Uterus (tissue), 4 donors: ENCODE data around the gene SPATS1. TPM values are rescaled to one million over a fixed set of nuclear protein-coding genes. Genes with fewer than 3 reads are reported as not detected.
"Not testable (repeated sequence)": the region's sequence is repeated elsewhere in the genome, so short reads cannot be mapped to it uniquely, and the experiment has no call there.

Source experiments
- DNase-seq, 2 donors: peaks; one replicate each; pipeline ENCODE4 v3.0.0-alpha.2; 2019 to 2020
- H3K27ac ChIP-seq, 2 donors: fragments of 200-600 bp; sonication (generic); 1 replicate in 1 of 2; 2 replicates in 1 of 2; pipeline ENCODE4 v1.5.1; 2016 to 2018
- H3K27me3 ChIP-seq, 2 donors: fragments of 200-600 bp; sonication (generic); one replicate each; pipeline ENCODE4 v1.5.1; 2018 to 2019; ENCODE audit warnings: control low read depth in 1 of 2
- H3K36me3 ChIP-seq, 2 donors: fragments of 200-600 bp; sonication (generic); one replicate each; pipeline ENCODE4 v1.5.1; 2019; ENCODE audit warnings: control low read depth in 1 of 2
- H3K4me1 ChIP-seq, 2 donors: fragments of 200-600 bp; sonication (generic); one replicate each; pipeline ENCODE4 v1.5.1; 2018 to 2019; ENCODE audit warnings: control low read depth in 1 of 2
- H3K4me3 ChIP-seq, 2 donors: fragments of 200-600 bp; sonication (generic); 1 replicate in 1 of 2; 2 replicates in 1 of 2; pipeline ENCODE4 v1.5.1; 2018 to 2019; ENCODE audit warnings: mild to moderate bottlenecking in 1 of 2
- H3K9me3 ChIP-seq, 2 donors: fragments of 200-600 bp; sonication (generic); one replicate each; pipeline ENCODE4 v1.5.1; 2019; ENCODE audit warnings: control low read depth in 1 of 2
- POLR2A ChIP-seq, 2 donors: fragments of 450-650 bp; IDR thresholded peaks; one replicate each; pipeline ENCODE4 v1.6.1; 2016; ENCODE audit warnings: antibody characterized with exemption in 2 of 2, mild to moderate bottlenecking in 1 of 2, moderate library complexity in 1 of 2
- intact Hi-C: fragments of 100-400 bp; cut with DNase I; formaldehyde crosslinking; loops from one replicate; pipeline ENCODE4 v1.15.1; 2023; ENCODE audit warnings: low total_unique reads
- total RNA-seq, 4 donors: library from RNA; depleted of rRNA in 3 of 4; stranded (reverse); fragments of >200 nt in 3 of 4; gene quantifications; one replicate each; pipeline versions ENCODE4 v1.1.0 to v1.2.4, GENCODE V29; 2014 to 2023
- TF ChIP-seq, protein P1 (sequence below), 4 experiments: fragments of 200-600 bp in 2 of 4; fragments of 450-650 bp in 2 of 4; sonication (generic) in 2 of 4; IDR thresholded peaks; one replicate each; pipeline ENCODE4 v1.5.1; 2016 to 2019; ENCODE audit warnings: antibody characterized with exemption in 4 of 4, mild to moderate bottlenecking in 2 of 4, moderate library complexity in 1 of 4
- donor health status: DM: yes; HTN: yes; CAD: no.

SPATS1 gene
- total RNA-seq, 4 donors from 2014 or later: 0.62 TPM; not detected in 3

DNA sequence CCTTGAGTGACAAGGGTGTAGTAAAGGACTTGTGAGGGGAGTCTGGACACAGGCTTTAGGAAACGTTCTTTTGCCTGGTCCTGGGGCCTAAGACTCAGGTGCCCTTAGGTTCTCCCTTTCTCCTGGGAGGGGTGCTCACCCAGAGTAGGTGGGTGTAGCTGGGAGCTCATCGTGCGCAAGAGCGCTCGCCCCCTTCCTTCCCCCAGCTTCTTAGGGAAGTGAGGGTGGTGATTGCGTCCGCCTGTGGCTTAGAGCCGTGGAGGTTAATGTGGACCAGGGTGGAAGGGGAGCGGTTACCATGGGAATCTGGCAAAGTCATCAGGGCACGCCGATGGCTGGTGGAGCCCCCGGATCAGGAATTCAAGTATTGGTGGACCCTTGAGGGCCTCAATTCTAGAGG, 26.0 kb upstream of the SPATS1 start:
- TF ChIP-seq POLR2A (IDR thresholded peaks at IDR 0.05): no peak
- TF ChIP-seq, protein P1, sequence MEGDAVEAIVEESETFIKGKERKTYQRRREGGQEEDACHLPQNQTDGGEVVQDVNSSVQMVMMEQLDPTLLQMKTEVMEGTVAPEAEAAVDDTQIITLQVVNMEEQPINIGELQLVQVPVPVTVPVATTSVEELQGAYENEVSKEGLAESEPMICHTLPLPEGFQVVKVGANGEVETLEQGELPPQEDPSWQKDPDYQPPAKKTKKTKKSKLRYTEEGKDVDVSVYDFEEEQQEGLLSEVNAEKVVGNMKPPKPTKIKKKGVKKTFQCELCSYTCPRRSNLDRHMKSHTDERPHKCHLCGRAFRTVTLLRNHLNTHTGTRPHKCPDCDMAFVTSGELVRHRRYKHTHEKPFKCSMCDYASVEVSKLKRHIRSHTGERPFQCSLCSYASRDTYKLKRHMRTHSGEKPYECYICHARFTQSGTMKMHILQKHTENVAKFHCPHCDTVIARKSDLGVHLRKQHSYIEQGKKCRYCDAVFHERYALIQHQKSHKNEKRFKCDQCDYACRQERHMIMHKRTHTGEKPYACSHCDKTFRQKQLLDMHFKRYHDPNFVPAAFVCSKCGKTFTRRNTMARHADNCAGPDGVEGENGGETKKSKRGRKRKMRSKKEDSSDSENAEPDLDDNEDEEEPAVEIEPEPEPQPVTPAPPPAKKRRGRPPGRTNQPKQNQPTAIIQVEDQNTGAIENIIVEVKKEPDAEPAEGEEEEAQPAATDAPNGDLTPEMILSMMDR (IDR thresholded peaks at IDR 0.05): no peak
- no peaks in the 10 kb centered on the region for H3K36me3 ChIP-seq
- no peak overlapping the region for H3K4me3 ChIP-seq
- DNase-seq: no peak
- H3K4me1 ChIP-seq: peaks cover 0 to 7% of the 10 kb centered on the region in 2 donors
- no peaks in the 10 kb centered on the region for H3K9me3 ChIP-seq
- no peak overlapping the region for H3K27ac ChIP-seq
- H3K27me3 ChIP-seq: no peaks in the 10 kb centered on the region
- intact Hi-C loops: no loop called here

DNA sequence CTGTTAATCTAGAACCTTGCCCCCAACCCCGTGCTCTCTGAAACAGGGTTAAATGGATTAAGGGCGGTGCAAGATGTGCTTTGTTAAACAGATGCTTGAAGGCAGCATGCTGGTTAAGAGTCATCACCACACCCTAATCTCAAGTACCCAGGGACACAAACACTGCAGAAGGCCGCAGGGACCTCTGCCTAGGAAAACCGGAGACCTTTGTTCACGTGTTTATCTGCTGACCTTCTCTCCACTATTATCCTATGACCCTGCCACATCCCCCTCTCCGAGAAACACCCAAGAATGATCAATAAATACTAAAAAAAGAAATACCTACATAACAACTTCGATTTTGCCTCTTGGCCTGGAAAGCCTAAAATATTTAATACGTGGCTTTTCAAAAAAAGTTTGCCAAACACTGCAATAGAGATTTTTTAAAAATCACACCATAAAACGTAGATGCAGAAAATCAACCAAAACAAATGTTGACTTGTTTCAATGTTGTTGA, 25.3 kb upstream of the SPATS1 start:
- H3K4me1 ChIP-seq, DNase-seq, H3K4me3 ChIP-seq, H3K27ac ChIP-seq, H3K36me3 ChIP-seq, H3K9me3 ChIP-seq, H3K27me3 ChIP-seq, intact Hi-C loops: not testable (repeated sequence)

GRCh38 chr6:44321210-44321609, 21.2 kb upstream of the SPATS1 start:
- intact Hi-C loops: no loop called here
- no peak for DNase-seq
- Histone ChIP-seq H3K27ac (no peak overlapping the region), H3K4me3 (no peak overlapping the region), H3K27me3 (no peaks in the 10 kb centered on the region), H3K9me3 (no peaks in the 10 kb centered on the region), H3K36me3 (no peaks in the 10 kb centered on the region), H3K4me1 (no peaks in the 10 kb centered on the region)
- TF ChIP-seq, protein P1 (IDR thresholded peaks at IDR 0.05): no peak

DNA sequence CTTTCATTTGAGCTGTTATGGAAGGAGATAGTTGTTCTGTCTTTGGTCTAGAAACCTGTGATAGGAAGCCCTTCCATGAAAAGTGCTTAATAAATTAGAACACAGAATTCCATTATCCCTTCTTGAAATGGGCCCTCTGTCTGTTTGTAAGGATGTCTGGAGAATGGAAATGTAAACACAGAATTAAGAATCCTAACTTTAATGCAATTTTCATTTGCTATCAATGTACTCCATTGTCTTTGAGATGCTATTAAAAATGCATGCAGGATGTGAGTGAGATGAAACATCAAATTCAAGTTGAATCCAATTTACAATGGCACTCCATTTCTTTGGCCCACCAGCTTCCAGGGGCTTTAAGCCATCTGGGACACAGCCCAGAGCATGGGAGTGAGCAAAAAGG, 15.4 kb upstream of the SPATS1 start:
- Histone ChIP-seq H3K27me3 (no peaks in the 10 kb centered on the region), H3K4me1 (no peaks in the 10 kb centered on the region), H3K9me3 (no peaks in the 10 kb centered on the region), H3K4me3 (no peak overlapping the region), H3K27ac (no peak overlapping the region), H3K36me3 (no peaks in the 10 kb centered on the region)
- DNase-seq: no peak
- intact Hi-C loops: no loop called here
- TF ChIP-seq, protein P1 (IDR thresholded peaks at IDR 0.05): no peak
- TF ChIP-seq POLR2A (IDR thresholded peaks at IDR 0.05): no peak

DNA sequence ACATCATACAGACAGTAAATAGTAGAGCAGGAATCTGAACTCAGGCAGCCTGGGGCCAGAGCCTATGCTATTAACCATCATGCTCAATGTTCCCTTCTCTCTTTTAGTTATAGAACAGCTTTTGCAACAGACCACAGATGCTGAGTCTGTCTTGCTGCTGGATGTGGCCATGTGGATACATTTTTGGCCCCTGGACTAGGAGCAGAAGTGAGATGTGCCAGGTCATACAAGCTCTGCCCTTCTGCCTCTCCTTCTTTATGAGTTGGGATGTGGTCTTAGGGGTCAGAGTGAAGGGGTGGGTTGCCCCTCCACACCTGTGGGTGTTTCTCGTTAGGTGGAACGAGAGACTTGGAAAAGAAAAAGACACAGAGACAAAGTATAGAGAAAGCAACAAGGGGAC, 14.7 kb upstream of the SPATS1 start:
- H3K27me3 ChIP-seq: no peaks in the 10 kb centered on the region
- no peaks in the 10 kb centered on the region for H3K4me1 ChIP-seq
- H3K27ac ChIP-seq: no peak overlapping the region
- no peak for TF ChIP-seq POLR2A (IDR thresholded peaks at IDR 0.05)
- TF ChIP-seq, protein P1 (IDR thresholded peaks at IDR 0.05): no peak
- H3K9me3 ChIP-seq: no peaks in the 10 kb centered on the region
- H3K4me3 ChIP-seq: no peak overlapping the region
- DNase-seq: no peak
- intact Hi-C loops: no loop called here
- no peaks in the 10 kb centered on the region for H3K36me3 ChIP-seq

DNA sequence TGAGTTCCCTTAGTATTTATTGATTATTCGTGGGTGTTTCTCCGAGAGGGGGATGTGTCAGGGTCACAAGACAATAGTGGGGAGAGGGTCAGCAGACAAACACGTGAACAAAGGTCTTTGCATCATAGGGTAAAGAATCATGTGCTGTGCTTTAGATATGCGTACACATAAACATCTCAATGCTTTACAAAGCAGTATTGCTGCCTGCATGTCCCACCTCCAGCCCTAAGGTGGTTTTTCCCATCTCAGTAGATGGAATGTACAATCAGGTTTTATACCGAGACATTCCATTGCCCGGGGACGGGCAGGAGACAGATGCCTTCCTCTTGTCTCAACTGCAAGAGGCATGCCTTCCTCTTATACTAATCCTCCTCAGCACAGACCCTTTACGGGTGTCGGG, 14.2 kb upstream of the SPATS1 start:
- H3K27me3 ChIP-seq, H3K4me3 ChIP-seq, H3K27ac ChIP-seq, intact Hi-C loops, DNase-seq, H3K36me3 ChIP-seq, H3K4me1 ChIP-seq, H3K9me3 ChIP-seq: not testable (repeated sequence)
